Bone marrow (tissue), 2 donors: ENCODE data around the gene BEND7.
"Not testable (repeated sequence)": the region's sequence is repeated elsewhere in the genome, so short reads cannot be mapped to it uniquely, and the experiment has no call there.

ENCODE experiments used
- DNase-seq, 2 donors: peaks; one replicate each; lab custom pipeline; 2025; lab: John Stamatoyannopoulos, UW

Gene BEND7

GRCh38 chr10:13528875-13529713 lies at the start of gene BEND7:
Gene BEND7 (minus strand): TSS chr10:13529014. CDS start chr10:13528533, 481 bp downstream.
- DNase-seq, result no peak

DNA sequence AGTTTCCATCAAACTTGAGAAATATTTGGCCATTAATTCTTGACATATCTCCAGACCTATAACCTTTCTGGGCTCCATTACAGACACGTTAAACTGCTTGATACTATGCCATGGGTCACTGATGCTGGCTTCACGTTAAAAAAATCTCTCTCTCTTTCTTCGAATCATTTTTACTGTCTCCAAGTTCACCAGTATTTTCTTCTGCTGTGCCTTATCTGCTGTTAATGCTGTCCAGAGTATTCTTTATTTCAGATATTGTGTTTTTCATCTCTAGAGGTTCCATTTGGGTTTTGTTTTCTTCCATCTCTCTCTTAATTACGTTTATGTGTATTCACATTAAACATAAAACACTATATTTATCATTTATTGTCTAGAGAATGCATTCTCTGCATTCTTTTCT lies 45.1 kb upstream of the BEND7 start:
- DNase-seq, result no peak

- DNase-seq, result no peak
Observed at GRCh38 chr10:13571541-13571940, 42.7 kb upstream of the BEND7 start.

DNA sequence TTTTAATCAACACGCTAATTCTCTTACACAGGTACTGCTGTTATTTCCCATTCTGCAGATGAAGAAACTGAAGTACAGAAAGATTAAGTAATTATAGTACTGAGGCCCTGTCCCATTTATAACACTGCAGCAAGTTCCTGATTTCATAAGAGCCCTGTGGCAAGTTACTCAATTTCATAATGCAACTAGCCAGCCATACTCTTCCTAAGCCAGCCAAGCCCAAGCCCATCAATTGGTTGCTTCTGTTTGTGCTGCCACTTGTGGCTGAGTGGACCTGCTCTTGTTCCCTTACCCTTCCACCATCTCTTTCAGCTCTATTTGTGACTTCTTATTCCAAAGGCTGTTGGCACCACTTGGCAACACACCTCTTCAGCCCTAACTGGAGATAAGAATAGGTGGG lies 38.2 kb upstream of the BEND7 start:
- no peak for DNase-seq

GRCh38 chr10:13564576-13564975 lies 35.8 kb upstream of the BEND7 start:
- no peak for DNase-seq

DNA sequence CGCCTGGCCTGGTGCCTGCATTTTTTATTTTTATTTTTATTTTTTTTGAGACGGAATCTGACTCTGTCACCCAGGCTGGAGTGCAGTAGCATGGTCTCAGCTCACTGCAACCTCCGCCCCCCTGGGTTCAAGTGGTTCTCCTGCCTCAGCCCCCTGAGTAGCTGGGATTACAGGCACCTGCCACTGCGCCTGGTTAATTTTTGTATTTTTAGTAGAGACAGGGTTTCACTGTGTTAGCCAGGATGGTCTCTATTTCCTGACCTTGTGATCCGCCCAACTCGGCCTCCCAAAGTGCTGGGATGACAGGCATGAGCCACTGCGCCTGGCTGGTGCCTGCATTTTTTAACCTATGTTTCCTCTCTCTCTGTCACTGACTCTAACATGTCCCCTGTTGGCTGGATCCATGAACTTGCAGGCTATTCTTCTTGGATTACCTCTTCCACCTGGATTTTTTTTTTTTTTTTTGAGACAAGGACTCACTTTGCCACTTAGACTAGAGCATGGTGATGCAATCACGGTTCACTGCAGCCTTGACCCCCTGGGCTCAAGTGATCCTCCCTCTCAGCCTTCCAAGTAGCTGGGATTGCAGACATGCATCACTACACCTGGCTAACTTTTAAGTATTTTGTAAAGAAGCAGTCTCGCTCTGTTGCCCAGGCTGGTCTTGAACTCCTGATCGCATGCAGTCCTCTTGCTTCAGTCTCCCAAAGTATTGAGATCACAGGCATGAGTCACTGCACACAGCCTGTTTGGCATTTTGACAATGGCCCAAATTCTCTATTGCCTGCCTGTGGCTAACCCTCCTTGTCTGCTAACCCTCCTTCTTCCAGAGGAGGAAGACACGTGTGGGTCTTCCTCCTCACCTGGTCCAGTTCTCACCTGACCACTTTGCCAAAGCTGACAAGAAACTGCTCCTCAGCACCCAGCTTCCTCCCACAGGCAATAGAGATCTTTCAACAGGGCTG lies 34.9 kb upstream of the BEND7 start:
- DNase-seq, result no peak

DNA sequence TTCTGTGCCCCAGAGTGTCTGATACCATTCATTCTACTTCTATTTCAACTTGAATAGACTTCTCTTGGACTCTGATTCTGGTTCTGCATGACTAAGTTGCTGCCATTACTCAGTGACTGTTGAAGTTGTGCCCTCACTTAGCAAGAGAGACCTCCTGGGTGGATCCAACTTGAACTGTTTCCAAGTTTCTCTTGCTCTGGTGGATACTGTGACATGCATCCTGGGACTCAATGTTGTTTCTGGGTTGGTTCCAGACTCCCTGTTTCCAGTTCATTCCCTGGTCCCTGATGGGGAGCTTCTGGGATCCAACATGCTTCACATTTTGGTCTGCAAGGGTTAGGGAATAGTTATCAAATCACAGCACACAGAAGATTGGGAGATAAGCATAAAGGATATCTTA lies 31.8 kb upstream of the BEND7 start:
- DNase-seq, result no peak

GRCh38 chr10:13559124-13559700 lies 30.4 kb upstream of the BEND7 start:
- no peak for DNase-seq

DNA sequence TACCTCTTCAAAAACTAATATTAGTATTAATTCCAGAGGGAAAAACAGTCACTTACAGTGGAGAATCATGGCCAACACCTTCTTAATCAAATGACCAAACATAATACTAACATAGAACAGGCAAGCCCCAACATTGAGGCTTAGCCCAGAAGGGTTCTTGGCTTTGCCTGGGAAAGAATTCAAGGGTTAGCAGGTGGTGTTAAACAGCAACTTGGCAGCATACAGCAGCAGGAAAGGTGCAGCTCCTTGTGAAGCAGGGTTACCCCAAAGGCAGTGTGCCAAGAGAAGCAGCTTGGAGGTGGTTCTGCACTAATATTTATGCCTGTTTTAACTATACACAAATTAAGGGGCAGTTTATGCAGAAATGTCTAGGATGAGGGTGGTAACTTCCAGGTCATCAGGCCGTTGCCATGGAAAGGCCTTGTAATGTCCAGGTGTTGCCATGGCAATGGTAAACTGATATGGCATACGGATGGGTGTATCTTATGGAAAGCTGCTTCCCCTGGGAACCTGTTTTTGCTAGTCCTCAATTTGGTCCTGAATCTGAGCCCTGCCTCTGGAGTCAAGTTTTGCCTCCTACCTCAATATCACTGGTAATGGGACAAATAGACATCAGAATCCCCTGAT lies 27.2 kb upstream of the BEND7 start:
- no peak for DNase-seq

- no peak for DNase-seq
Observed at GRCh38 chr10:13550802-13551201, 22.0 kb upstream of the BEND7 start.

GRCh38 chr10:13542533-13542932 lies 13.7 kb upstream of the BEND7 start:
- no peak for DNase-seq

GRCh38 chr10:13537985-13538384 lies 9.2 kb upstream of the BEND7 start:
- not testable (repeated sequence) for DNase-seq

DNA sequence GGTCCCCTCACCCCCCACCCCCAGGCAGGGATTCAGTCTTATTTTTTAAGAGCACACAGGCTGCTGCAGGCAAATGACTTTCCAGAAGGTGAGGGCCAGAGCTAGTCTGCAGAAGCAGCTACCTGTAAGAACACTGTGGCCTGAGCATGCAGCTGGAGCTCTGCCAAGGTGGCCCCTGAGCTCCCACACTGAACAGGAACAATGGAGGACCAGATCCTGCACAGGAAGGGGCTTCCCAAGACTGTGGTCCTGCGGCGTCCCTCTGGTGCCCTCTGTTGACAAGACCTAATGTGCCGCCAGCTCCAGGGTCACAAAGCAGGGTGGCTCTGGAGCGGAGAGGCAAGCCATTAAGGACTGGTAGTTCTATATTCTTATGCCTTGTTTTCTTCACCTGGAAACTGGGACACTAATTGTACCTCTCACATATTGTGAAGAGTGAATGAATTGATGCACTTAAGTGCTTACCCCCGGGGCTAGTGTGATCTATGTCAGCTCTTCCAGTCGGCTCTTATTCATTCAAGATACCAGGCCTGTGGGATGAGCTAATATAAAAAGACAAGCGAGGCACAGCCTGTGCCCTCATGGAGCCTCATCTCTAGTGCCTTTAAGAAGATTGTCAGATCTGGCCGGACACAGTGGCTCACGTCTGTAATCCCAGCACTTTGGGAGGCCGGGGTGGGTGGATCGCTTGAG lies 8.0 kb upstream of the BEND7 start:
- DNase-seq, result no peak

DNA sequence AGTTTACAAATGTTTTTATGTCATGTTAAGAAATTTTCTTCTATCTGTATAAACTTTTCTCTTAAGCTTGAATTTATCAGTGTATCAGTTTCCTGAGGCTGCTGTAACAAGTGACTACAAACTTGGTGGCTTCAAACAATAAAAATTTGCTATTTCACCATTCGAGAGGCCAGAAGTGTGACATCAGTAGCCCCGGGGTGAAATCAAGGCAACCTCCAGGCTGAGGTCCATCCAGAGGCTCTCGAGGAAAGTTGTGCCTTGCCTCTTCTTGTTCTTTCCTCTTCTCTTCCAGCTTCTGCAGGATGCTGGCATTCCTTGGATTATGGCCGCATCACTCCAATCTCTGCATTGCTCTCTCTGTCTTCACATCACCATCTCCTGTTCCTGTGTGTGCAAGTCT lies 6.5 kb upstream of the BEND7 start:
- DNase-seq, result no peak

- DNase-seq, result no peak
Observed at GRCh38 chr10:13529714-13529973, 830 bp upstream of the BEND7 start.

GRCh38 chr10:13528123-13528874 lies 515 bp downstream of the BEND7 start:
- no peak for DNase-seq

GRCh38 chr10:13527864-13528122 lies 1.0 kb downstream of the BEND7 start:
- no peak for DNase-seq

DNA sequence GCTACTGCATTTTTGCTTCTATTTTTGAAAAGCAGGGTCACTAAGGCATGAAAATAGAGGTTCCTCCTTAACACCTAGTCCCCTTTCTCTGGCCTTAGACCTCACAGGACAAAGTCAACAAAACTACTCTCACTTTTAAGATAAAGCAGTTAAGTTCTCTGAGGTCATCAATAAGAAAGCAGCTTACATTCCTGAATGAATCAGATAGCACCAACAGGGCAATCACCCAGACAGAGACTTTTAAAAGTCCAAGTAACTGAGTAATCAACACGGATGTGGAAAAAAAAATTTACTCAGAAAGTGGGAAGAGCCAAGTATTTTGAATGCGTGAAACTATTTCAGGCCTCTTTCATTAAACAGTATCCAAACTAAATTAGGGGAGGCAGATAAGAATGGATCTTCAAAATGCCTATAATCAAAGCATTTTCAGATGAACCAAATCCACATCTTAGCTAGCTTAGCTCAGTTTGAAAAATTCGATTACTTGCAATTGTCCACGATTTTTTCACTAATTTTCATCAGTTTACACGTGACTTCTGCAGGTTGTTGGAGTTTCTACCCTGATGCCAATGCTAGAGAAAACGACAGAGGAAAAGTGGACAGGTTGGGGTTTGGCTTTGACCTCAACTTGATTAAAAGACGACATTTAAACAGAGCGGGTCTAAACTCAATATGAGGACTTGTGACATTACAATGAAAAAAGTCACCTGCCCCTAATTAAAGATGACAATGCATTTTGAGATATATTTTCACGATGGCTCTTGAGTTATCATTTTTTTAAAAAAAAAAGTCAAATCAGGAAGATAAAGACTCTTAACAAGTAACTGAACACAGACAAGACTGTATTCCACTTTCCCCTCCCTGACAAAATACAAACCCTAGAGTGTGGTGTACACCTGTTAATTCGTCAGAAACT lies 1.6 kb downstream of the BEND7 start:
- no peak for DNase-seq

- no peak for DNase-seq
Observed at GRCh38 chr10:13525663-13526062, 3.2 kb downstream of the BEND7 start.

DNA sequence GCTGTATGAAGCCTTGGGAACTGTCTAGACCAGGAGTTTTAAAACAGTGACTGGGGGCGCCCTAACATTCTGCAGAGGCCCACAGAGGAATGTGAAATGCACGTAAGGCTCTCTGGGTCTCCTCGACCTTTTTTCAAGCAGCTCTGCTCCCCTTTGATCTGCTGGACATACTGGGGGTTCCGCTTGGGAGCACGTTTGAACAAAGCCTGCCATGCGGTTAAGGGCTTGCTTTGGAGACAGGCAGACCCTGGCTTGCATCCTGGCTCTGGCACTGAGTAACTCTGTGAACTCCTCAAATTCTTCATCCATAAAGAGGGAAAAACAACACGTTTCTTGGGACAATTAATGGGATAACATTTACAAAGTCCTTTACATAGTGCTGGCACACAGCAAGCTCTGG lies 7.8 kb downstream of the BEND7 start:
- DNase-seq, result no peak
